CD4-positive, alpha-beta T cell treated with Interleukin-17A for 1 hour (primary cell): Measurements from ENCODE around the gene NHSL1.

Experiments
- DNase-seq: peaks from one replicate; pipeline ENCODE4 v3.0.0-alpha.2; 2020

The NHSL1 gene

GRCh38 chr6:138523347-138524210 is 24.3 kb upstream of the NHSL1 start:
- DNase-seq, result no peak

GRCh38 chr6:138522611-138523010 is 23.3 kb upstream of the NHSL1 start:
- DNase-seq, result no peak

GRCh38 chr6:138521790-138522189 is 22.5 kb upstream of the NHSL1 start:
- no peak for DNase-seq

GRCh38 chr6:138520463-138520862 is 21.2 kb upstream of the NHSL1 start:
- peak; percentile 35 for DNase-seq

- DNase-seq, result no peak
These were observed 18.8 kb upstream of the NHSL1 start for GRCh38 chr6:138518054-138518453.

- DNase-seq, result peak; percentile 66
These were observed 18.3 kb upstream of the NHSL1 start for GRCh38 chr6:138517635-138518034.

- no peak for DNase-seq
These were observed 16.5 kb upstream of the NHSL1 start for GRCh38 chr6:138515657-138516248.

GRCh38 chr6:138514860-138515540 is 15.7 kb upstream of the NHSL1 start:
- DNase-seq, result peak; percentile 50

GRCh38 chr6:138512609-138513008 is 13.3 kb upstream of the NHSL1 start:
- no peak for DNase-seq

- DNase-seq, result no peak
These were observed 10.8 kb upstream of the NHSL1 start for GRCh38 chr6:138510093-138510492.

- peak; percentile 69 for DNase-seq
These were observed 10.1 kb upstream of the NHSL1 start for GRCh38 chr6:138509371-138509770.

- no peak for DNase-seq
These were observed 9.3 kb upstream of the NHSL1 start for GRCh38 chr6:138508676-138508988.

GRCh38 chr6:138507977-138508675 is 8.8 kb upstream of the NHSL1 start:
- no peak for DNase-seq

GRCh38 chr6:138504764-138505689 is 5.7 kb upstream of the NHSL1 start:
- DNase-seq, result no peak

- no peak for DNase-seq
These were observed 4.8 kb upstream of the NHSL1 start for GRCh38 chr6:138503881-138504680.

- no peak for DNase-seq
These were observed 3.3 kb upstream of the NHSL1 start for GRCh38 chr6:138502546-138502945.

- DNase-seq, result no peak
These were observed 1.7 kb upstream of the NHSL1 start for GRCh38 chr6:138500867-138501446.

GRCh38 chr6:138500045-138500665 is 861 bp upstream of the NHSL1 start:
- no peak for DNase-seq

- no peak for DNase-seq
These were observed 528 bp downstream of the NHSL1 start for GRCh38 chr6:138498629-138499302.

GRCh38 chr6:138497286-138497685 is 2.0 kb downstream of the NHSL1 start:
- no peak for DNase-seq
